Measurements from ENCODE around the gene PSG11.

- TF ChIP-seq CTCF (conservative IDR thresholded peaks at IDR 0.05) (no peak), EZH2 (IDR thresholded peaks at IDR 0.05; ENCODE audit: low read depth) (no peak)
These were observed 2.6 kb upstream of the PSG11 start for GRCh38 chr19:43028866-43029265.
